Measurements from ENCODE around the gene HLA-DOB. TPM values are rescaled to one million over a fixed set of nuclear protein-coding genes. Genes with fewer than 3 reads are reported as not detected.

Gene HLA-DOB
- total RNA-seq, 4 donors from 2014 or later: 5.7 TPM; not detected in 3

DNA sequence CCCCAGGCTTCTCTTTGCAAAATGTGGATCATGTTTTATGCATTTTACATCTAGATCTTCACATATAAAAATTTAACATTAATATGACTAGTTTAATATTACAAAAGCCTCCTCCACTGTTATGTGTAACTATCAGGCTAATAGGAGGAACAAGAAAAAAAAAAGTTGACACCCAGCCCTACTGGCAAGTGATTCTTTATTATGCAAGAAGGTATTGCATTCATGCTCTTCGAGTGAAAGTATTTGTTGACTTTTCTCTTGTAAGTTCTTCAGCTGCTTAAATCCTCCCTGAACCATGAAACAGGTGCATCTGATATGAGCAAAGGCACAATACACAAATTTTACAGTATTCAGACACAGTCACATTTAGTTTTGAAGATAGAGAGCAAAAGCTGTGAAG is 52.8 kb downstream of the HLA-DOB start:
- 24 to 33% methylated on average over 1 of the region's 1 CpG for WGBS, 2 donors (ENCODE audit: low coverage in 1 of 2)
- no peak overlapping the region for H3K27ac ChIP-seq
- DNase-seq: no peak
- H3K36me3 ChIP-seq: no peaks in the 10 kb centered on the region
- in situ Hi-C loops (cut with MboI; ENCODE audit: low pct_ligation_motif_present in 1 of 4, low pct_unique_long_range_greater_than_20kb in 1 of 4, low sequenced_read_pairs in 3 of 4) (loop anchor here in 3 of 4 donors (5.0 kb wide), 1 partner anchor 102 kb away; no protein-coding TSS in a partner anchor), intact Hi-C loops (cut with DNase I; ENCODE audit: low total_unique reads) (no loop called here)
- H3K4me1 ChIP-seq: no peaks in the 10 kb centered on the region
- TF ChIP-seq POLR2AphosphoS5 (IDR thresholded peaks at IDR 0.05) (no peak), EP300 (IDR thresholded peaks at IDR 0.05; ENCODE audit: low read depth) (no peak), POLR2A (IDR thresholded peaks at IDR 0.05) (no peak)
- TF ChIP-seq, protein P1, sequence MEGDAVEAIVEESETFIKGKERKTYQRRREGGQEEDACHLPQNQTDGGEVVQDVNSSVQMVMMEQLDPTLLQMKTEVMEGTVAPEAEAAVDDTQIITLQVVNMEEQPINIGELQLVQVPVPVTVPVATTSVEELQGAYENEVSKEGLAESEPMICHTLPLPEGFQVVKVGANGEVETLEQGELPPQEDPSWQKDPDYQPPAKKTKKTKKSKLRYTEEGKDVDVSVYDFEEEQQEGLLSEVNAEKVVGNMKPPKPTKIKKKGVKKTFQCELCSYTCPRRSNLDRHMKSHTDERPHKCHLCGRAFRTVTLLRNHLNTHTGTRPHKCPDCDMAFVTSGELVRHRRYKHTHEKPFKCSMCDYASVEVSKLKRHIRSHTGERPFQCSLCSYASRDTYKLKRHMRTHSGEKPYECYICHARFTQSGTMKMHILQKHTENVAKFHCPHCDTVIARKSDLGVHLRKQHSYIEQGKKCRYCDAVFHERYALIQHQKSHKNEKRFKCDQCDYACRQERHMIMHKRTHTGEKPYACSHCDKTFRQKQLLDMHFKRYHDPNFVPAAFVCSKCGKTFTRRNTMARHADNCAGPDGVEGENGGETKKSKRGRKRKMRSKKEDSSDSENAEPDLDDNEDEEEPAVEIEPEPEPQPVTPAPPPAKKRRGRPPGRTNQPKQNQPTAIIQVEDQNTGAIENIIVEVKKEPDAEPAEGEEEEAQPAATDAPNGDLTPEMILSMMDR (IDR thresholded peaks at IDR 0.05): no peak
- H3K4me3 ChIP-seq: no peak overlapping the region
- no peaks in the 10 kb centered on the region for H3K9me3 ChIP-seq
- H3K27me3 ChIP-seq: peaks cover 15% of the 10 kb centered on the region

DNA sequence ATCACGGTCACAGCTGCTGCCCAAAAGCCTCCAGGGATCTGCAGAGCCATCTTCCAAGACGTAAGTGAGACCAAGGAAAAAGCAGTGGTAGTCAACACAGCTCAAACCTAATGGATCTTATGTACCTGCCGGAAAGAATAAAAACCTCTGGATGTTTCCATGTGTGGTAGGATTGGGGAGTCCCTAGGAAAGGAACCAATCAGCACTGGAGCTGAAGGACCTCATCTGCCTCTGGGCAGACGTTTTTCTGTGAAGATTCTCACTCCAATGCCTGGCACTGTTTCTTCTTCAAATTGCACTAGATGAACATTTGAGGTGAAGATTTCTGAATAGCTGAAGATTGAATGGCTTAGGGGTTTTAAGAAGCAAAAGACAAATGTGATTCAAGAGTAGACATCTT is 53.4 kb downstream of the HLA-DOB start, which contains the start of gene HLA-DQB2:
TSS of gene HLA-DQB2 (minus strand) at position 112 of the 400 bp plus-strand sequence. CDS start at position 50, 62 bp downstream.
- DNase-seq: no peak
- no peaks in the 10 kb centered on the region for H3K36me3 ChIP-seq
- intact Hi-C loops (cut with DNase I; ENCODE audit: low total_unique reads) (no loop called here), in situ Hi-C loops (cut with MboI; ENCODE audit: low pct_ligation_motif_present in 1 of 4, low pct_unique_long_range_greater_than_20kb in 1 of 4, low sequenced_read_pairs in 3 of 4) (loop anchor here in 3 of 4 donors (5.0 kb wide), 1 partner anchor 101 kb away; no protein-coding TSS in a partner anchor)
- 34 to 53% methylated on average over 2 to 4 of the region's 4 CpGs for WGBS, 2 donors (ENCODE audit: low coverage in 1 of 2)
- H3K27me3 ChIP-seq: peaks cover 15% of the 10 kb centered on the region
- no peaks in the 10 kb centered on the region for H3K9me3 ChIP-seq
- H3K27ac ChIP-seq: no peak within 1 kb of the TSS
- no peak within 1 kb of the TSS for H3K4me3 ChIP-seq
- no peak for TF ChIP-seq POLR2AphosphoS5 (IDR thresholded peaks at IDR 0.05)
- no peak for TF ChIP-seq EP300 (IDR thresholded peaks at IDR 0.05; ENCODE audit: low read depth)
- TF ChIP-seq POLR2A (IDR thresholded peaks at IDR 0.05): no peak
- TF ChIP-seq, protein P1 (IDR thresholded peaks at IDR 0.05): no peak
- no peaks in the 10 kb centered on the region for H3K4me1 ChIP-seq

Other genes with a start within 250 kb of the HLA-DOB start
- gene HLA-DRB1, start 227.2 kb downstream of the HLA-DOB start, total RNA-seq: 10 to 100 TPM in 3 of 4 donors, 1 to 10 TPM in 1; 7.9 to 23.8 (median 12.6) TPM
- 1 to 10 TPM in 2 of 4 donors, under 1 TPM in 1, not detected in 1; 0.41 to 4.5 (median 3.2) TPM for gene HLA-DQA1, start 179.6 kb downstream of the HLA-DOB start, total RNA-seq
- 1 to 10 TPM in 2 of 4 donors, under 1 TPM in 1, not detected in 1; 0.14 to 1.9 (median 1.1) TPM for gene HLA-DQB1, start 150.3 kb downstream of the HLA-DOB start, total RNA-seq
- gene HLA-DQA2, start 75.6 kb downstream of the HLA-DOB start, total RNA-seq: 1 to 10 TPM in 1 of 4 donors, not detected in 3; 2.7 TPM
- under 1 TPM in 2 of 4 donors, not detected in 2; 0.27 to 0.32 TPM for gene HLA-DQB2, start 53.5 kb downstream of the HLA-DOB start, total RNA-seq
- gene TAP2, start 21.7 kb upstream of the HLA-DOB start, total RNA-seq: 10 to 100 TPM; 12.3 to 48.2 (median 27.1) TPM
- 10 to 100 TPM in 3 of 4 donors, 1 to 10 TPM in 1; 9.4 to 95.2 (median 72.6) TPM for gene PSMB8, start 27.0 kb upstream of the HLA-DOB start, total RNA-seq
- gene TAP1, start 36.7 kb upstream of the HLA-DOB start, total RNA-seq: 10 to 100 TPM; 63.2 to 87.9 (median 75.3) TPM
- 10 to 100 TPM; 14.6 to 44.1 (median 32.9) TPM for gene PSMB9, start 37.2 kb upstream of the HLA-DOB start, total RNA-seq
- gene HLA-DMB, start 124.0 kb upstream of the HLA-DOB start, total RNA-seq: 10 to 100 TPM in 2 of 4 donors, 1 to 10 TPM in 2; 1.8 to 20.8 (median 13.2) TPM
- gene HLA-DMA, start 136.1 kb upstream of the HLA-DOB start, total RNA-seq: 10 to 100 TPM in 3 of 4 donors, 1 to 10 TPM in 1; 1.4 to 40.4 (median 20.8) TPM
- gene BRD2, start 151.6 kb upstream of the HLA-DOB start, total RNA-seq: 100 to 1,000 TPM; 116 to 612 (median 238) TPM
- 1 to 10 TPM in 3 of 4 donors, under 1 TPM in 1; 0.82 to 7.9 (median 2.6) TPM for gene HLA-DOA, start 192.6 kb upstream of the HLA-DOB start, total RNA-seq